ENCODE results near the gene BCOR. TPM values are rescaled to one million over a fixed set of nuclear protein-coding genes. Genes with fewer than 3 reads are reported as not detected.

The BCOR gene
- total and polyA plus RNA-seq, 9 of the 15 experiments (the other 6 are each of a cell fraction or from before 2014, with no cell fraction given), result 27.5 to 113 (median 37.6) TPM

DNA sequence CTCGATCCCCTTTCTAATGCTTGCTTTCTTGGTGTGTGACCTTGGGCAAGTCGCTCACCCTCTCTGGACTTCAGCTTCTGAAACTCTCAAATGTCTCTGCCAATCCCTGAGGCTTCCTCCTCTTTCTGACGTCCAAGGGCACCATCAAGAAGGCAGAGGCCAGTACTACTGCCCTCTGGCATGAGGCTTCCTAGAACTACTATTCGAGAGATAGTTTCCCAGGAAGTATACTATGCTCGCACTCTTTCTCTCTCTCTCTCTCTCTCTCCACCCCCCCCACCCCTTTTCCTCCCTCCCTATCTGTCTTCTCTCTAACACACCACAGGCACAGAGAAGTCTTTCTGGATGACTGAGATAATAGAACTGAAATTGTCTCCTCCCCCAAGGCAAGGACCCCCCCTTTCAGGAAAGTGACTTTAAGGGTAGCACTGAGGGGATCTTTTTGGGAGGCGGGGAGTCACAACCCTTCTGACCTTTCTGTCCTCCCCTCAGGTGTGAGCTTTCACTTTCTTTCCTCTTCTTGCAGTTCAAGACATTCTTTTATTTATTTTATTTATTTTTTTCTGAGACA is 20.0 kb upstream of the BCOR start (continued):
- TF ChIP-seq ZNF311 (CRISPR knock-in tag; IDR thresholded peaks at IDR 0.05) (no peak), ATF7 (IDR thresholded peaks at IDR 0.05) (peak; percentile 60), SOX6 (IDR thresholded peaks at IDR 0.05) (peak; percentile 39; the same call in 1 of the 2 replicates), POLR2AphosphoS5 (IDR thresholded peaks at IDR 0.05; ENCODE audit: control insufficient read depth, insufficient read depth, low read depth, low read length) (peak; percentile 79), E2F5 (CRISPR knock-in tag; IDR thresholded peaks at IDR 0.05) (no peak), RCOR1 (IDR thresholded peaks at IDR 0.05; ENCODE audit: borderline replicate concordance in 1 of 2, low read depth in 2 of 2, low read length in 2 of 2) (peak in 1 of 2 experiments; percentile 51; a peak in 2 of 4 replicates), TAF1 (IDR thresholded peaks at IDR 0.05; ENCODE audit: control insufficient read depth, extremely low read depth, insufficient read depth, low read length, severe bottlenecking) (peak; percentile 22), CHD2 (IDR thresholded peaks at IDR 0.05; ENCODE audit: low read depth, low read length) (no peak), SMAD4 (CRISPR knock-in tag; conservative IDR thresholded peaks at IDR 0.05) (peak; percentile 46; the same call in 1 of the 2 replicates), NELFE (IDR thresholded peaks at IDR 0.05; ENCODE audit: insufficient read depth, insufficient read length) (no peak), ZBTB11 (CRISPR knock-in tag; IDR thresholded peaks at IDR 0.05) (no peak), PCBP2 (IDR thresholded peaks at IDR 0.05; ENCODE audit: low read depth, low read length, poor library complexity, severe bottlenecking) (no peak), ZBTB1 (CRISPR knock-in tag; IDR thresholded peaks at IDR 0.05; ENCODE audit: borderline replicate concordance, low read depth) (no peak), ILK (tag; IDR thresholded peaks at IDR 0.05; ENCODE audit: borderline replicate concordance, low read depth) (no peak), PHB2 (IDR thresholded peaks at IDR 0.05; ENCODE audit: low read depth) (0 out of 2 replicates have a peak, but pooled peaks have one; percentile 25)
- TF ChIP-seq, protein P1, sequence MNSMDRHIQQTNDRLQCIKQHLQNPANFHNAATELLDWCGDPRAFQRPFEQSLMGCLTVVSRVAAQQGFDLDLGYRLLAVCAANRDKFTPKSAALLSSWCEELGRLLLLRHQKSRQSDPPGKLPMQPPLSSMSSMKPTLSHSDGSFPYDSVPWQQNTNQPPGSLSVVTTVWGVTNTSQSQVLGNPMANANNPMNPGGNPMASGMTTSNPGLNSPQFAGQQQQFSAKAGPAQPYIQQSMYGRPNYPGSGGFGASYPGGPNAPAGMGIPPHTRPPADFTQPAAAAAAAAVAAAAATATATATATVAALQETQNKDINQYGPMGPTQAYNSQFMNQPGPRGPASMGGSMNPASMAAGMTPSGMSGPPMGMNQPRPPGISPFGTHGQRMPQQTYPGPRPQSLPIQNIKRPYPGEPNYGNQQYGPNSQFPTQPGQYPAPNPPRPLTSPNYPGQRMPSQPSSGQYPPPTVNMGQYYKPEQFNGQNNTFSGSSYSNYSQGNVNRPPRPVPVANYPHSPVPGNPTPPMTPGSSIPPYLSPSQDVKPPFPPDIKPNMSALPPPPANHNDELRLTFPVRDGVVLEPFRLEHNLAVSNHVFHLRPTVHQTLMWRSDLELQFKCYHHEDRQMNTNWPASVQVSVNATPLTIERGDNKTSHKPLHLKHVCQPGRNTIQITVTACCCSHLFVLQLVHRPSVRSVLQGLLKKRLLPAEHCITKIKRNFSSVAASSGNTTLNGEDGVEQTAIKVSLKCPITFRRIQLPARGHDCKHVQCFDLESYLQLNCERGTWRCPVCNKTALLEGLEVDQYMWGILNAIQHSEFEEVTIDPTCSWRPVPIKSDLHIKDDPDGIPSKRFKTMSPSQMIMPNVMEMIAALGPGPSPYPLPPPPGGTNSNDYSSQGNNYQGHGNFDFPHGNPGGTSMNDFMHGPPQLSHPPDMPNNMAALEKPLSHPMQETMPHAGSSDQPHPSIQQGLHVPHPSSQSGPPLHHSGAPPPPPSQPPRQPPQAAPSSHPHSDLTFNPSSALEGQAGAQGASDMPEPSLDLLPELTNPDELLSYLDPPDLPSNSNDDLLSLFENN (IDR thresholded peaks at IDR 0.05; ENCODE audit: low read depth in 2 of 2, low read length in 2 of 2), result 0 out of 4 replicates have a peak, but pooled peaks of 1 of the 2 experiments have one; percentile 54
- TF ChIP-seq, protein P2, sequence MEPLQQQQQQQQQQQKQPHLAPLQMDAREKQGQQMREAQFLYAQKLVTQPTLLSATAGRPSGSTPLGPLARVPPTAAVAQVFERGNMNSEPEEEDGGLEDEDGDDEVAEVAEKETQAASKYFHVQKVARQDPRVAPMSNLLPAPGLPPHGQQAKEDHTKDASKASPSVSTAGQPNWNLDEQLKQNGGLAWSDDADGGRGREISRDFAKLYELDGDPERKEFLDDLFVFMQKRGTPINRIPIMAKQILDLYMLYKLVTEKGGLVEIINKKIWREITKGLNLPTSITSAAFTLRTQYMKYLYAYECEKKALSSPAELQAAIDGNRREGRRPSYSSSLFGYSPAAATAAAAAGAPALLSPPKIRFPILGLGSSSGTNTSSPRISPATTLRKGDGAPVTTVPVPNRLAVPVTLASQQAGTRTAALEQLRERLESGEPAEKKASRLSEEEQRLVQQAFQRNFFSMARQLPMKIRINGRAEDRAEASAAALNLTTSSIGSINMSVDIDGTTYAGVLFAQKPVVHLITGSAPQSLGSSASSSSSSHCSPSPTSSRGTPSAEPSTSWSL (CRISPR knock-in tag; IDR thresholded peaks at IDR 0.05; ENCODE audit: borderline replicate concordance), result no peak
